Endothelial cell of umbilical vein (primary cell): ENCODE data around the gene PSD2. TPM values are rescaled to one million over a fixed set of nuclear protein-coding genes. Genes with fewer than 3 reads are reported as not detected.

ENCODE experiments used
- BruUV-seq: library from RNA; stranded (reverse); fragments of 400-500 nt; replicated peaks from 2 replicates; lab custom pipeline; 2021; lab: Mats Ljungman, UMichigan
- CTCF ChIA-PET: fragments of 300-600, 350-600 bp; sonication (Branson Sonifier 250); formaldehyde crosslinking; loops from one replicate; lab custom pipeline; 2021; ENCODE audit warnings: antibody characterized with exemption, inconsistent platforms; lab: Charles Lee
- POLR2A ChIA-PET: fragments of 300-600, 350-600 bp; sonication (Branson Sonifier 250); formaldehyde crosslinking; loops from one replicate; lab custom pipeline; 2021; ENCODE audit warnings: antibody characterized with exemption, inconsistent platforms; lab: Charles Lee
- DNase-seq: peaks from one replicate; pipeline ENCODE4 v3.0.0-alpha.2; 2011; ENCODE audit warnings: low read depth, low spot score
- FAIRE-seq: peaks from 2 replicates; lab custom pipeline; 2011; peaks lifted over from hg19 to GRCh38; lab: Jason Lieb, UNC
- H2AFZ ChIP-seq: 2 replicates; pipeline ENCODE4 v1.6.0; 2012; ENCODE audit warnings: low read depth, low read length, control low read depth, inconsistent platforms
- H3K27ac ChIP-seq: 2 replicates; pipeline ENCODE4 v1.5.1; 2011; ENCODE audit warnings: low read depth, mild to moderate bottlenecking, control low read depth, low read length, moderate library complexity; ENCODE audit not compliant: insufficient read depth
- H3K27me3 ChIP-seq, 2 experiments: 2 replicates each; pipeline versions ENCODE4 v1.6.0 to v1.6.1; 2011; ENCODE audit warnings: low read length in 2 of 2, mixed read lengths in 1 of 2; ENCODE audit not compliant: control insufficient read depth in 2 of 2, insufficient read depth in 2 of 2
- H3K36me3 ChIP-seq, 2 experiments: 2 replicates in 1 of 2; 3 replicates in 1 of 2; pipeline ENCODE4 v1.5.1; 2011; ENCODE audit warnings: low read length in 2 of 2, mild to moderate bottlenecking in 1 of 2, moderate library complexity in 1 of 2; ENCODE audit not compliant: control insufficient read depth in 2 of 2, insufficient read depth in 2 of 2; ENCODE audit errors: extremely low read depth in 1 of 2
- H3K4me1 ChIP-seq: 3 replicates; pipeline ENCODE4 v1.5.1; 2011; ENCODE audit warnings: mild to moderate bottlenecking, low read length; ENCODE audit not compliant: control insufficient read depth, insufficient read depth; ENCODE audit errors: extremely low read depth
- H3K4me2 ChIP-seq: 2 replicates; pipeline ENCODE4 v1.6.1; 2011; ENCODE audit warnings: low read length, control low read depth, mixed read lengths; ENCODE audit not compliant: insufficient read depth
- H3K4me3 ChIP-seq, 3 experiments: fragments of 200-600 bp in 1 of 3; sonication (generic), shearing (Covaris generic) in 1 of 3; replicated peaks in 1 of 3; 2 replicates each; pipeline ENCODE4 v1.5.1; 2011 to 2016; ENCODE audit warnings: control low read depth in 3 of 3, low read length in 3 of 3, mild to moderate bottlenecking in 2 of 3, inconsistent platforms in 1 of 3, low read depth in 1 of 3, moderate library complexity in 1 of 3; ENCODE audit not compliant: insufficient read depth in 1 of 3
- H3K79me2 ChIP-seq: 2 replicates; pipeline ENCODE4 v1.6.0; 2012; ENCODE audit warnings: low read length, inconsistent platforms; ENCODE audit not compliant: control insufficient read depth, insufficient read depth
- H3K9ac ChIP-seq: replicated peaks from 2 replicates; pipeline ENCODE3; 2011; ENCODE audit warnings: low read length, control low read depth; ENCODE audit not compliant: insufficient read depth; ENCODE audit errors: extremely low read depth
- H3K9me1 ChIP-seq: replicated peaks from 3 replicates; pipeline ENCODE4 v1.6.0; 2011; ENCODE audit warnings: mild to moderate bottlenecking, low read length; ENCODE audit not compliant: control insufficient read depth, insufficient read depth; ENCODE audit errors: extremely low read depth
- H3K9me3 ChIP-seq: replicated peaks from 2 replicates; pipeline ENCODE4 v1.5.1; 2012; ENCODE audit warnings: low read length, inconsistent platforms; ENCODE audit not compliant: control insufficient read depth, insufficient read depth
- H4K20me1 ChIP-seq: replicated peaks from 2 replicates; pipeline ENCODE3; 2011; ENCODE audit warnings: mild to moderate bottlenecking, low read length; ENCODE audit not compliant: control insufficient read depth, insufficient read depth; ENCODE audit errors: extremely low read depth
- FOS ChIP-seq: IDR thresholded peaks from 2 replicates; pipeline ENCODE4 v1.6.1; 2011; ENCODE audit warnings: mild to moderate bottlenecking, low read length, moderate library complexity, borderline replicate concordance; ENCODE audit not compliant: insufficient read depth
- GATA2 ChIP-seq: IDR thresholded peaks from 2 replicates; pipeline ENCODE4 v1.7.0; 2011; ENCODE audit warnings: low read depth, mild to moderate bottlenecking, moderate library complexity, mixed read lengths, low read length; ENCODE audit not compliant: insufficient read length, insufficient read depth
- JUN ChIP-seq: IDR thresholded peaks from 2 replicates; pipeline ENCODE4 v1.6.1; 2011; ENCODE audit warnings: borderline replicate concordance, low read depth; ENCODE audit not compliant: insufficient read length, insufficient read depth
- MYC ChIP-seq: IDR thresholded peaks from one replicate; pipeline ENCODE4 v1.6.1; 2011; ENCODE audit warnings: mild to moderate bottlenecking, low read depth, low read length
- POLR2A ChIP-seq: IDR thresholded peaks from 2 replicates; pipeline ENCODE4 v1.6.1; 2012; ENCODE audit warnings: low read depth, mild to moderate bottlenecking, control low read depth, low read length
- POLR2AphosphoS5 ChIP-seq: IDR thresholded peaks from 2 replicates; pipeline ENCODE4 v1.6.1; 2012; ENCODE audit warnings: low read depth, mild to moderate bottlenecking, control low read depth, low read length, moderate library complexity; ENCODE audit not compliant: insufficient read depth
- dilution Hi-C: fragments of 300-500 bp; cut with MboI; formaldehyde crosslinking; loops from one replicate; pipeline ENCODE4 v1.15.0; 2019; ENCODE audit warnings: low sequenced_read_pairs; ENCODE audit not compliant: extremely low pct_ligation_motif_present
- intact Hi-C: fragments of 100-400 bp; cut with micrococcal nuclease; formaldehyde crosslinking; loops from one replicate; pipeline ENCODE4 v1.10.0; 2022
- polyA plus RNA-seq, 4 experiments: library from polyadenylated mRNA; depleted of rRNA in 3 of 4; stranded (reverse) in 3 of 4; unstranded in 1 of 4; fragments of >200 nt; gene quantifications; 2 replicates each; pipeline versions ENCODE4 v1.2.1 to v1.2.3, GENCODE V29; 2011 to 2012; ENCODE audit warnings: missing spikeins in 1 of 4
- total RNA-seq: library from RNA; stranded (reverse); gene quantifications from 2 replicates; pipeline ENCODE4 v1.2.3, GENCODE V29; 2021
- TF ChIP-seq, protein P1 (sequence below): IDR thresholded peaks from 2 replicates; pipeline ENCODE4 v1.6.1; 2011; ENCODE audit not compliant: insufficient read depth, insufficient read length

PSD2 gene
- total and polyA plus RNA-seq, 2 donors (not counting 3 experiments of a cell fraction or from before 2014, with no cell fraction given): not detected

DNA sequence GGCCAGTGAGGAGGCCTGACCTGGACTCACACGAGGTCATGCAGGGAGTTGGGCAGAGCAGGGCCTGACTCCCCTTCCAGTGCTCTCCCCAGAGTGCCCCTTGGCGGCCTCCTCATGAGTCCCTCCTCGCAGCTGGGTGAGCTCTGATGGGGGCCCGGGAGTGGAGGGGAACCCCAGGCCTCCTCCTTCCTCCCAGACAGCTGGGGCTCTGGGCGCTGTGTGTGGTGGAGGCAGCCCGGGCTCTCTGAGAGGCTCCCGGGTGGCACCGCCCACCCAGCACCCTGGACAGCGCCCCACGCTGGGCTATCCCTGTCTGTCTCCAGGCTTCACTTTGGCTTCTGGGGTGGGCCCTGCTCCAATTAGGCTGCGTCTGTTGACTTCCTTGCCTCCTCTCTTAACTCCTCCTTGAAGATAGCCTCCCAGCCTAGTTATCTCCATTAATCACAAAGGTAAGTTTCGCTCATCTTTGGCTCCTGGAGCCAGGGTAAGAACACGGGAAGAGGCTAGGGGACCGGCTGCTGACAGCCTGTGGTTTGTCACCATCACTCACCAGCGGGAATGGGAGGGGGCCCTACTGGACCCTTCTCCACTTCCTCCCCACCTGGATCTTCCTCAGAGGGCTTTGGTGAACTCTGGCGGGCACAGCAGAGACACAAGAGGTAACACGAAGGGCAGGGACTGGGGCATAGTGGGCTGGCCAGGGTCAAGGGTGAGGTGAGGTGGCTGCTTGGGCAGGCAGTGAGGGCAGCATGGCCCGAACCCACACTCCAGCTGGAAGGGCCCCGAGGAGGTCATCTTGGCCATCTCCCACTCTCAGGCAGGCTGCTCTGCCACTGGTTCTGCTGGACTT, 13.1 kb downstream of the PSD2 start:
- H3K4me2 ChIP-seq: no peak overlapping the region
- H4K20me1 ChIP-seq: no peaks in the 10 kb centered on the region
- H3K9me1 ChIP-seq: no peaks in the 10 kb centered on the region
- peak; percentile 13 for DNase-seq
- H3K27me3 ChIP-seq: no peaks in the 10 kb centered on the region
- BruUV-seq: no TSS peak
- no peak for TF ChIP-seq JUN
- no peak for TF ChIP-seq POLR2A
- TF ChIP-seq GATA2: no peak
- TF ChIP-seq FOS: no peak
- TF ChIP-seq, protein P1, sequence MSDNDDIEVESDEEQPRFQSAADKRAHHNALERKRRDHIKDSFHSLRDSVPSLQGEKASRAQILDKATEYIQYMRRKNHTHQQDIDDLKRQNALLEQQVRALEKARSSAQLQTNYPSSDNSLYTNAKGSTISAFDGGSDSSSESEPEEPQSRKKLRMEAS: no peak
- no peak for TF ChIP-seq POLR2AphosphoS5
- TF ChIP-seq MYC: no peak
- H2AFZ ChIP-seq: no peak overlapping the region
- H3K4me3 ChIP-seq: no peak overlapping the region
- CTCF ChIA-PET: interaction anchor here (3.9 kb wide), 1 partner anchor 21 kb away, joined by 27 read pairs; no protein-coding TSS in a partner anchor
- no peaks in the 10 kb centered on the region for H3K9me3 ChIP-seq
- intact Hi-C loops: no loop called here
- H3K27ac ChIP-seq: no peak overlapping the region
- dilution Hi-C loops: no loop called here
- no peaks in the 10 kb centered on the region for H3K4me1 ChIP-seq
- H3K36me3 ChIP-seq: no peaks in the 10 kb centered on the region
- FAIRE-seq: peak; percentile 15
- POLR2A ChIA-PET: no interaction called here
- no peaks in the 10 kb centered on the region for H3K79me2 ChIP-seq
- no peak overlapping the region for H3K9ac ChIP-seq
